H9 (cell line): Measurements from ENCODE around the gene GCG. TPM values are rescaled to one million over a fixed set of nuclear protein-coding genes. Genes with fewer than 3 reads are reported as not detected.

Experiments
- DNase-seq: peaks from one replicate; pipeline ENCODE4 v3.0.0-alpha.2; 2017
- H2AFZ ChIP-seq: one replicate; pipeline ENCODE4 v1.6.1; 2013; ENCODE audit warnings: mild to moderate bottlenecking, low read length, control low read depth, moderate library complexity
- H2AK5ac ChIP-seq: 2 replicates; pipeline ENCODE4 v1.6.1; 2013; ENCODE audit warnings: low read length, control low read depth, mixed read lengths; ENCODE audit not compliant: insufficient read length
- H2BK120ac ChIP-seq: one replicate; pipeline ENCODE4 v1.6.1; 2013; ENCODE audit warnings: low read depth, mild to moderate bottlenecking, low read length, control low read depth, inconsistent platforms; ENCODE audit not compliant: poor library complexity, severe bottlenecking
- H2BK12ac ChIP-seq: 2 replicates; pipeline ENCODE4 v1.6.1; 2013; ENCODE audit warnings: low read length, control low read depth, mixed read lengths, low read depth; ENCODE audit not compliant: insufficient read length
- H2BK15ac ChIP-seq: 2 replicates; pipeline ENCODE4 v1.6.1; 2013; ENCODE audit warnings: low read depth, low read length, control low read depth
- H2BK20ac ChIP-seq: one replicate; pipeline ENCODE4 v1.6.1; 2013; ENCODE audit warnings: low read depth, mild to moderate bottlenecking, low read length, control low read depth, inconsistent platforms; ENCODE audit not compliant: poor library complexity, severe bottlenecking
- H2BK5ac ChIP-seq: 2 replicates; pipeline ENCODE4 v1.6.1; 2013; ENCODE audit warnings: low read length, control low read depth, mixed read lengths; ENCODE audit not compliant: insufficient read length
- H3K14ac ChIP-seq: 2 replicates; pipeline ENCODE4 v1.6.1; 2013; ENCODE audit warnings: low read length, control low read depth; ENCODE audit not compliant: insufficient read depth
- H3K18ac ChIP-seq: 2 replicates; pipeline ENCODE4 v1.6.1; 2013; ENCODE audit warnings: low read depth, mild to moderate bottlenecking, mixed read lengths, low read length, control low read depth; ENCODE audit not compliant: insufficient read length
- H3K23ac ChIP-seq: 2 replicates; pipeline ENCODE4 v1.6.1; 2013; ENCODE audit warnings: low read length, control low read depth, mixed read lengths, low read depth; ENCODE audit not compliant: insufficient read length
- H3K23me2 ChIP-seq: 2 replicates; pipeline ENCODE4 v1.6.1; 2013; ENCODE audit warnings: low read depth, mild to moderate bottlenecking, mixed read lengths, low read length, control low read depth; ENCODE audit not compliant: insufficient read length, poor library complexity, severe bottlenecking
- H3K27ac ChIP-seq: 2 replicates; pipeline ENCODE4 v1.5.1; 2013; ENCODE audit warnings: low read length, control low read depth, mixed read lengths, low read depth; ENCODE audit not compliant: insufficient read length
- H3K27me3 ChIP-seq: 2 replicates; pipeline ENCODE4 v1.6.1; 2013; ENCODE audit warnings: low read length, control low read depth, inconsistent platforms; ENCODE audit not compliant: insufficient read depth
- H3K4ac ChIP-seq: 2 replicates; pipeline ENCODE4 v1.6.1; 2013; ENCODE audit warnings: low read depth, mild to moderate bottlenecking, control low read depth, inconsistent platforms, low read length, moderate library complexity
- H3K4me1 ChIP-seq: 2 replicates; pipeline ENCODE4 v1.6.1; 2013; ENCODE audit warnings: low read length, control low read depth, inconsistent platforms; ENCODE audit not compliant: insufficient read depth
- H3K4me2 ChIP-seq: 2 replicates; pipeline ENCODE4 v1.6.1; 2013; ENCODE audit warnings: low read length, control low read depth, mixed read lengths; ENCODE audit not compliant: insufficient read length, insufficient read depth
- H3K56ac ChIP-seq: 2 replicates; pipeline ENCODE4 v1.6.1; 2013; ENCODE audit warnings: low read depth, mild to moderate bottlenecking, mixed read lengths, low read length, control low read depth; ENCODE audit not compliant: insufficient read length
- H3K79me1 ChIP-seq: 2 replicates; pipeline ENCODE4 v1.6.1; 2013; ENCODE audit warnings: low read depth, mild to moderate bottlenecking, moderate library complexity, low read length, control low read depth, inconsistent platforms; ENCODE audit not compliant: insufficient read depth, poor library complexity, severe bottlenecking
- H3K79me2 ChIP-seq: 2 replicates; pipeline ENCODE4 v1.6.1; 2013; ENCODE audit warnings: low read length, control low read depth, inconsistent platforms; ENCODE audit not compliant: insufficient read depth
- H3K9ac ChIP-seq: 2 replicates; pipeline ENCODE4 v1.6.1; 2013; ENCODE audit warnings: low read length, control low read depth, mixed read lengths; ENCODE audit not compliant: insufficient read length; ENCODE audit errors: extremely low read depth
- H3K9me3 ChIP-seq: one replicate; pipeline ENCODE4 v1.6.1; 2013; ENCODE audit warnings: low read depth, low read length, inconsistent platforms; ENCODE audit not compliant: control insufficient read depth
- H3T11ph ChIP-seq: one replicate; pipeline ENCODE4 v1.6.1; 2013; ENCODE audit warnings: mild to moderate bottlenecking, low read length, control low read depth, inconsistent platforms
- H4K20me1 ChIP-seq: one replicate; pipeline ENCODE4 v1.6.1; 2013; ENCODE audit not compliant: control insufficient read depth, insufficient read length, insufficient read depth
- H4K5ac ChIP-seq: 2 replicates; pipeline ENCODE4 v1.6.1; 2013; ENCODE audit warnings: low read depth, mild to moderate bottlenecking, mixed read lengths, low read length, control low read depth; ENCODE audit not compliant: insufficient read length
- H4K8ac ChIP-seq: replicated peaks from 2 replicates; pipeline ENCODE4 v1.6.1; 2013; ENCODE audit warnings: low read length, control low read depth, mixed read lengths, low read depth; ENCODE audit not compliant: insufficient read length
- H4K91ac ChIP-seq: 2 replicates; pipeline ENCODE4 v1.6.1; 2013; ENCODE audit warnings: low read depth, mild to moderate bottlenecking, moderate library complexity, mixed read lengths, low read length, control low read depth; ENCODE audit not compliant: insufficient read length
- H3K27ac Mint-ChIP-seq, 3 experiments: 2 replicates in 2 of 3; 3 replicates in 1 of 3; pipeline ENCODE4 v1.8.0; 2020 to 2021; ENCODE audit warnings: mixed read lengths in 3 of 3, mild to moderate bottlenecking in 1 of 3, moderate library complexity in 1 of 3
- H3K27me3 Mint-ChIP-seq: 2 replicates; pipeline ENCODE4 v1.8.0; 2021; ENCODE audit warnings: low read depth, mild to moderate bottlenecking, moderate library complexity, mixed read lengths
- H3K36me3 Mint-ChIP-seq, 3 experiments: 2 replicates in 2 of 3; 3 replicates in 1 of 3; pipeline ENCODE4 v1.8.0; 2020 to 2021; ENCODE audit warnings: low read depth in 3 of 3, mixed read lengths in 3 of 3; ENCODE audit not compliant: insufficient read depth in 1 of 3
- H3K4me1 Mint-ChIP-seq, 2 experiments: 2 replicates each; pipeline ENCODE4 v1.8.0; 2020; ENCODE audit warnings: mixed read lengths in 2 of 2
- H3K4me3 Mint-ChIP-seq, 2 experiments: 2 replicates in 1 of 2; 3 replicates in 1 of 2; pipeline ENCODE4 v1.8.0; 2020 to 2021; ENCODE audit warnings: mild to moderate bottlenecking in 2 of 2, mixed read lengths in 2 of 2, moderate library complexity in 1 of 2
- H3K9me3 Mint-ChIP-seq, 2 experiments: 2 replicates in 1 of 2; 3 replicates in 1 of 2; pipeline ENCODE4 v1.8.0; 2020; ENCODE audit warnings: mild to moderate bottlenecking in 2 of 2, mixed read lengths in 2 of 2, moderate library complexity in 1 of 2
- CTCF ChIP-seq: fragments of 200-600 bp; sonication (generic); conservative IDR thresholded peaks from 3 replicates; pipeline ENCODE4 v1.8.0; 2021; ENCODE audit warnings: antibody characterized with exemption, mild to moderate bottlenecking
- total RNA-seq: library from RNA; stranded (reverse); gene quantifications from 2 replicates; pipeline ENCODE4 v1.2.1, GENCODE V29; 2021

The GCG gene
- total RNA-seq, 1 experiment from 2014 or later, result not detected

GRCh38 chr2:162166174-162166573 lies 14.1 kb upstream of the GCG start:
- Histone ChIP-seq H2BK12ac (no peak overlapping the region), H2BK5ac (no peak overlapping the region), H3K4me1 (0 out of 2 replicates have a peak, but pooled peaks cover 1% of the 10 kb centered on the region), H3K14ac (no peak overlapping the region), H3T11ph (no peak overlapping the region), H4K8ac (no peak overlapping the region), H3K79me1 (no peaks in the 10 kb centered on the region), H4K91ac (no peak overlapping the region), H3K27me3 (no peaks in the 10 kb centered on the region), H3K23me2 (no peaks in the 10 kb centered on the region), H3K4me2 (no peak overlapping the region), H3K9me3 (no peaks in the 10 kb centered on the region), H3K56ac (no peak overlapping the region), H2AK5ac (no peak overlapping the region), H2BK20ac (no peak overlapping the region), H2AFZ (no peak overlapping the region), H2BK120ac (no peak overlapping the region), H4K5ac (no peak overlapping the region), H4K20me1 (no peaks in the 10 kb centered on the region), H3K79me2 (no peaks in the 10 kb centered on the region), H3K27ac (no peak overlapping the region), H3K23ac (no peak overlapping the region), H3K9ac (no peak overlapping the region), H2BK15ac (no peak overlapping the region), H3K4ac (no peak overlapping the region), H3K18ac (no peak overlapping the region)
- Mint-ChIP-seq H3K4me3 (no peak overlapping the region), H3K36me3 (no peaks in the 10 kb centered on the region), H3K4me1 (peaks cover 1% of the 10 kb centered on the region in 2 experiments; a peak in 2 of 4 replicates), H3K27me3 (peaks cover 2% of the 10 kb centered on the region), H3K9me3 (no peaks in the 10 kb centered on the region), H3K27ac (no peak overlapping the region)
- no peak for TF ChIP-seq CTCF
- DNase-seq, result no peak
